Activated CD8-positive, alpha-beta memory T cell treated with anti-CD3 and anti-CD28 coated beads, Interleukin-2, amount 10 ng/mL, durations not matched to agents 7 days and 5 days (primary cell): Measurements from ENCODE around the gene MAP3K9. TPM values are rescaled to one million over a fixed set of nuclear protein-coding genes. Genes with fewer than 3 reads are reported as not detected.

Experiments
- ATAC-seq: fragments of 150-1000 bp; cut with Tn5 transposase; one replicate; pipeline ENCODE4 v1.10.0; 2021; ENCODE audit warnings: moderate library complexity
- CTCF ChIA-PET: fragments of 350-600 bp; sonication (Branson Sonifier 250); formaldehyde crosslinking; loops from one replicate; lab custom pipeline; 2021; ENCODE audit warnings: antibody characterized with exemption; lab: Charles Lee
- DNase-seq: peaks from one replicate; pipeline ENCODE4 v3.0.0-alpha.2; 2020
- H3K27ac Mint-ChIP-seq: one replicate; pipeline ENCODE4 v1.8.0; 2021; ENCODE audit warnings: mild to moderate bottlenecking, mixed read lengths
- H3K27me3 Mint-ChIP-seq: one replicate; pipeline ENCODE4 v1.8.0; 2021; ENCODE audit warnings: mixed read lengths
- H3K36me3 Mint-ChIP-seq: one replicate; pipeline ENCODE4 v1.8.0; 2021; ENCODE audit warnings: mild to moderate bottlenecking, mixed read lengths
- H3K4me1 Mint-ChIP-seq: one replicate; pipeline ENCODE4 v1.8.0; 2021; ENCODE audit warnings: mixed read lengths
- H3K4me3 Mint-ChIP-seq: one replicate; pipeline ENCODE4 v1.8.0; 2021; ENCODE audit warnings: mild to moderate bottlenecking, moderate library complexity, mixed read lengths
- H3K9me3 Mint-ChIP-seq: one replicate; pipeline ENCODE4 v1.8.0; 2022; ENCODE audit warnings: low read depth, mixed read lengths
- total RNA-seq, 2 experiments: library from RNA; stranded (reverse); gene quantifications; one replicate each; pipeline ENCODE4 v1.2.3, GENCODE V29; 2021

MAP3K9 gene
- total RNA-seq, 2 experiments from 2014 or later, result 6.0 to 6.5 TPM

DNA sequence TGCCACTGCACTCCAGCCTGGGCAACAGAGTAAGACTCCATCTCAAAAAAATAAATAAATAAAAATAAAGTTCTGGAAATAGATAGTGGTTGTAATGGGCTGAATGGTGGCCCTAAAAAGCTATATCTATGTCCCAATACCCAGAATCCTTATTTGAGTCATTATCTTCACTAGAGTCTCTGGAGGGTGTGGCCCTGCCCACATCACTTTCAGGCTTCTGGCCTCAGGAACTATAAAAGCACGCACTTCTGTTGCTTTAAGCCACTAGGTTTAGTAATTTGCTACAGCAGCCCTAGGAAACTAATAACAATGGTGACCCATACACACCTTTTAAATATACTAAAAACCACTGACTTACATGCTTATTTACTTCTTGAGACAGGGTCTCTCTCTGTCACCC, 49.9 kb downstream of the MAP3K9 start:
- Mint-ChIP-seq H3K27me3 (no peaks in the 10 kb centered on the region), H3K36me3 (peaks cover 8% of the 10 kb centered on the region), H3K27ac (no peak overlapping the region), H3K9me3 (no peaks in the 10 kb centered on the region), H3K4me1 (peaks cover 1% of the 10 kb centered on the region), H3K4me3 (no peak overlapping the region)
- DNase-seq (no peak), ATAC-seq (no peak)
- CTCF ChIA-PET, result no interaction called here

DNA sequence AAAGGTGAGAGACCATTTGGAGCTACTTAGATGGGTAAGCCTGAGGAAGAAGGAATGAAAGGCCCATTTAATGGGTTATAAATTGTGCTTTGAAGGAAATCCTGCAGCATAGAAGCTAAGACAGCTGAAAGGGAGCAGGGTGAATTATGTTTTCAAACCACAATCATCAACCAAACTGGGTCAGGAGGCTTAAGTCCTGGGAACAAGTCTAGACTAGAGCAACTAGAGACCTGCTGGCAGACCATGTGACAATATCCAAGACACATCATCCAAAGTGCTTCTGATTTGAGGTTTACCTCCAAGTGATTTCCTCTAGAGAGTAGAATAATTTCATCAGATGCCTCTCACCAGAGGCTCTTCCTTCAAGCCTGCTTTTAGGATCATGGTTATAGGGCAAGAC, 53.7 kb downstream of the MAP3K9 start:
- no peak overlapping the region for H3K27ac Mint-ChIP-seq
- peaks cover 1% of the 10 kb centered on the region for H3K4me1 Mint-ChIP-seq
- ATAC-seq (no peak), DNase-seq (no peak)
- H3K9me3 Mint-ChIP-seq, result no peaks in the 10 kb centered on the region
- CTCF ChIA-PET, result no interaction called here
- H3K27me3 Mint-ChIP-seq, result no peaks in the 10 kb centered on the region
- H3K36me3 Mint-ChIP-seq, result peaks cover 6% of the 10 kb centered on the region
- no peak overlapping the region for H3K4me3 Mint-ChIP-seq

- Mint-ChIP-seq H3K9me3 (no peaks in the 10 kb centered on the region), H3K36me3 (peaks cover 4% of the 10 kb centered on the region), H3K27me3 (no peaks in the 10 kb centered on the region), H3K27ac (no peak overlapping the region), H3K4me1 (peaks cover 1% of the 10 kb centered on the region), H3K4me3 (no peak overlapping the region)
- ATAC-seq (no peak), DNase-seq (no peak)
- CTCF ChIA-PET, result no interaction called here
These were observed 54.3 kb downstream of the MAP3K9 start for GRCh38 chr14:70754991-70755390.

DNA sequence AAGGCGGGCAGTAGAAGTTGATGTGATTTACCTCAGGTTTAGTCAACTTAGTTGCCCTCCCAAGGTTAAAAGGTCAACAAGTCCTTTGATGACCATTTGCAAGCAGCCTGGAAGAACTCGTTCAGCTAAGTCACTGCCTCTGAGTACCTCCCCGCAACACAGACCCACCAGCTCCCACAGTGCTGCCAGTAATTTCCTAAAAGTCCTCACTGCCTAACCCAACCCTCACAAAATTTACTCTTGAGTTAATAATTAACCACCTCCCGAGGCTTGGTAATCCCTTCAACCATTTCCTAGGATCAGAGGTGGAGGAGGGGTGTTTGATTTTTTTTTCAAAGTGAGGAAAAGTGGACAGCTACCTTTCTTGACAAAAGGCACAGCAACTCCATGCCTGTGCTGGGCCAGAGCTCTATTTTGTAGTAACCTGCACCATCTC, 55.8 kb downstream of the MAP3K9 start:
- H3K4me1 Mint-ChIP-seq, result no peaks in the 10 kb centered on the region
- no peak overlapping the region for H3K27ac Mint-ChIP-seq
- peaks cover 4% of the 10 kb centered on the region for H3K36me3 Mint-ChIP-seq
- H3K4me3 Mint-ChIP-seq, result no peak overlapping the region
- H3K9me3 Mint-ChIP-seq, result no peaks in the 10 kb centered on the region
- DNase-seq (no peak), ATAC-seq (no peak)
- CTCF ChIA-PET, result interaction anchor here (1.2 kb wide), 1 partner anchor 9 kb away, joined by 3 read pairs; no protein-coding TSS in a partner anchor
- no peaks in the 10 kb centered on the region for H3K27me3 Mint-ChIP-seq

DNA sequence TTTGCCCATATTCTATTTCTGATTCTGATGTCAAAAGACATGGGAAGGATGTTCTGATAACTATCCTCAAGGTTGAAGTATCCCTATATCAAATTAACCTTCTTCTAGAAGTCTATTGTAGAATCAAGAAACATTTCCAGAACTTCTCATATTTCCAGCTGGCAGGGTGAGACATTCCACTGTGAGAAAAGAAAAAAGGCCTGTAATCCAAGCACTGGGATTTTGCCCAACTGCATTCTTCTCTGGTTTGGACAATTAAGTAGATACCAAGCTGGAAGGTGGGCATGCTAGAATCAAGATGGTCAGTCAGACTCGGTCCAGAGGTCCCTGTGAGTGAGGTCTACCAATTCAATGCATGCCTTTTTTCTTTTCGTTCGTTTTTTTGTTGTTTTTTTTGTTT, 60.9 kb downstream of the MAP3K9 start:
- no peak for DNase-seq
- Mint-ChIP-seq H3K27me3 (no peaks in the 10 kb centered on the region), H3K4me3 (no peak overlapping the region), H3K27ac (no peak overlapping the region), H3K9me3 (no peaks in the 10 kb centered on the region), H3K4me1 (no peaks in the 10 kb centered on the region), H3K36me3 (peaks cover 21% of the 10 kb centered on the region)
- CTCF ChIA-PET, result no interaction called here
- no peak for ATAC-seq

DNA sequence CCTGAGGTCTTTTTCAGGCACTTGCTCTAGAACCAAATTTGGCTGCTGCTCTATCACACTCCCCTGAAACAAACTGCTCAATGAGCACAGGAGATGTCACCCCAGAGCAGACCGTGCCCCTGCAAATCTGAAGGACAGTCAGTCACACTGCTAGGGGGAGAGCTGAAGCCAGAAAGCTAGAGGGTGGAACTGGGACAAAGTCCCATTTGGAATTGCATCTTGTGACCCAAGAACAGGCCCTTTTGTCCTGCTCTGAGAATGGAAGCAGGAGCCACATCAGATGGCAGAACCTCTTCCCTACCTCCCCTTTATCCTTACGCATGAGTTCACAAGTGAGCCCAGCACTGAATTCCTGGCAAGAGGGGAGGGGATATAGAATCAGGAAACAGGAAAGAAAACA, 64.7 kb downstream of the MAP3K9 start:
- no peak for ATAC-seq
- CTCF ChIA-PET, result interaction anchor here (1.5 kb wide), 1 partner anchor 9 kb away, joined by 3 read pairs; no protein-coding TSS in a partner anchor
- no peak for DNase-seq
- Mint-ChIP-seq H3K9me3 (no peaks in the 10 kb centered on the region), H3K4me3 (no peak overlapping the region), H3K27ac (no peak overlapping the region), H3K4me1 (no peaks in the 10 kb centered on the region), H3K27me3 (no peaks in the 10 kb centered on the region), H3K36me3 (peaks cover 19% of the 10 kb centered on the region)

DNA sequence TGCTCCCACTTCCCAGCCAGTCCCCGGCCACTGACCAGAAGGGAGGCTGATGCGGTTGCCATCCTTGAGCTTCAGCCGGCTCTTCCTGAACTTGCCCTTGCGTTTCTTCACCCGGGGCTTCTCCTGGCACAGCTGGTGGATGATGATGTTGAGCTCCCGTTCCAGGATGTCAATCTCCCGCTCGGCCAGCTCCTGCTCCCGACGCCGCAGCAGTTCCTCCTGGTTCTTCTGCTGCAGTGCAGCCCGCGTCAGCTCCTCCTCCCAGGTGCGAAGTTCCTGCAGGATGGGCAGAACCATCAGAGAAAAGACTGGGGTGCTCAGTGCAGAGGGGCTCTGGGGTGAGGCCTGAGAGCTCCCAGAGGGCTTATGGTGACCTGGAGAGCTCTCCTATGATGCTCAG, 67.0 kb downstream of the MAP3K9 start:
- CTCF ChIA-PET, result interaction anchor here (1.1 kb wide), 1 partner anchor 75 kb away, joined by 4 read pairs; no protein-coding TSS in a partner anchor
- DNase-seq (no peak), ATAC-seq (no peak)
- Mint-ChIP-seq H3K4me1 (no peaks in the 10 kb centered on the region), H3K9me3 (no peaks in the 10 kb centered on the region), H3K36me3 (peaks cover 10% of the 10 kb centered on the region), H3K27ac (no peak overlapping the region), H3K27me3 (no peaks in the 10 kb centered on the region), H3K4me3 (no peak overlapping the region)

DNA sequence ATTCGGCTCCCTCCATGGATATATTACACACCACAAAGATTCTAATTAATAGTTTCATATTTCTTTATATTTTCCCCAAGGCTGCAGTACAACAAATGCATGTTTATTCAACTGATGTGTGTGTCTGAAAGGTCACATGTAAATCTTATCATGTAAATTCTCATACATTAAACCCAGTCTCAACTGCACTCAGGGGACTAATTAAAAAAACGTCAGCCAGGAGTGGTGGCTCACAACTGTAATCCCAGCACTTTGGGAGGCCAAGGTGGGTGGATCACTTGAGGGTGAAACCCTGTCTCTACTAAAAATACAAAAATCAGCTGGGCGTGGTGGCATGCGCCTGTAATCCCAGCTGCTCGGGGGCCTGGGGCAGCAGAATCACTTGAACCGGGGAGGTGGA, 67.8 kb downstream of the MAP3K9 start:
- Mint-ChIP-seq H3K4me1 (no peaks in the 10 kb centered on the region), H3K27ac (no peak overlapping the region), H3K9me3 (no peaks in the 10 kb centered on the region), H3K4me3 (no peak overlapping the region), H3K27me3 (no peaks in the 10 kb centered on the region), H3K36me3 (peaks cover 5% of the 10 kb centered on the region)
- CTCF ChIA-PET, result interaction anchor here (1.1 kb wide), 1 partner anchor 76 kb away, joined by 4 read pairs; no protein-coding TSS in a partner anchor
- no peak for ATAC-seq
- no peak for DNase-seq

DNA sequence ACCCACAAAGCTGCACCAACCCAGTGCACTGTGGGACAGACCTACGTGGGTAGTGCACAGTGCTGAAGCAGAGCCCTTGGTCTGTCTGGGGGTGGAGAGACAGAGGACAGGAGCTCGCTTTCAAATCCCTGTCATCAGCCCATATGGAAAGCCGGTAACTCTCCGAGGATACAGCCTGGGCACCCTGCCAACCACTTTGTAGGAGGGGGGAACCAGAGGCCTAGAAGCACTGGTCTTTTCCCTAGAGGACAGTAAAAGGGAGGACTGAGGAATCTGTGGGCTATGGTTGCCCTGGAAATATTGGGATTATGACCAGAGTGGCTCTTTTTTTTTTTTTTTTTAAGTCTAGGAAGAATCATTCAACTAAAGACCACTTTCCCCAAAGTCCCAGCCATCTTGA, 74.3 kb downstream of the MAP3K9 start:
- Mint-ChIP-seq H3K36me3 (peaks cover 3% of the 10 kb centered on the region), H3K4me3 (no peak overlapping the region), H3K4me1 (no peaks in the 10 kb centered on the region), H3K27me3 (no peaks in the 10 kb centered on the region), H3K9me3 (no peaks in the 10 kb centered on the region), H3K27ac (no peak overlapping the region)
- CTCF ChIA-PET, result interaction anchor here (0.7 to 0.8 kb wide), 2 partner anchors 16 to 60 kb away, joined by 3 read pairs; no protein-coding TSS in a partner anchor
- no peak for ATAC-seq
- DNase-seq, result no peak

- H3K9me3 Mint-ChIP-seq, result no peaks in the 10 kb centered on the region
- DNase-seq (no peak), ATAC-seq (no peak)
- H3K27me3 Mint-ChIP-seq, result no peaks in the 10 kb centered on the region
- no peak overlapping the region for H3K4me3 Mint-ChIP-seq
- no peak overlapping the region for H3K27ac Mint-ChIP-seq
- CTCF ChIA-PET, result no interaction called here
- no peaks in the 10 kb centered on the region for H3K4me1 Mint-ChIP-seq
- H3K36me3 Mint-ChIP-seq, result peaks cover 2% of the 10 kb centered on the region
These were observed 77.7 kb downstream of the MAP3K9 start for GRCh38 chr14:70731447-70732239.

- ATAC-seq (no peak), DNase-seq (no peak)
- no peak overlapping the region for H3K27ac Mint-ChIP-seq
- H3K27me3 Mint-ChIP-seq, result no peaks in the 10 kb centered on the region
- H3K4me1 Mint-ChIP-seq, result no peaks in the 10 kb centered on the region
- CTCF ChIA-PET, result no interaction called here
- H3K9me3 Mint-ChIP-seq, result no peaks in the 10 kb centered on the region
- peaks cover 2% of the 10 kb centered on the region for H3K36me3 Mint-ChIP-seq
- H3K4me3 Mint-ChIP-seq, result no peak overlapping the region
These were observed 78.9 kb downstream of the MAP3K9 start for GRCh38 chr14:70730393-70730792.

DNA sequence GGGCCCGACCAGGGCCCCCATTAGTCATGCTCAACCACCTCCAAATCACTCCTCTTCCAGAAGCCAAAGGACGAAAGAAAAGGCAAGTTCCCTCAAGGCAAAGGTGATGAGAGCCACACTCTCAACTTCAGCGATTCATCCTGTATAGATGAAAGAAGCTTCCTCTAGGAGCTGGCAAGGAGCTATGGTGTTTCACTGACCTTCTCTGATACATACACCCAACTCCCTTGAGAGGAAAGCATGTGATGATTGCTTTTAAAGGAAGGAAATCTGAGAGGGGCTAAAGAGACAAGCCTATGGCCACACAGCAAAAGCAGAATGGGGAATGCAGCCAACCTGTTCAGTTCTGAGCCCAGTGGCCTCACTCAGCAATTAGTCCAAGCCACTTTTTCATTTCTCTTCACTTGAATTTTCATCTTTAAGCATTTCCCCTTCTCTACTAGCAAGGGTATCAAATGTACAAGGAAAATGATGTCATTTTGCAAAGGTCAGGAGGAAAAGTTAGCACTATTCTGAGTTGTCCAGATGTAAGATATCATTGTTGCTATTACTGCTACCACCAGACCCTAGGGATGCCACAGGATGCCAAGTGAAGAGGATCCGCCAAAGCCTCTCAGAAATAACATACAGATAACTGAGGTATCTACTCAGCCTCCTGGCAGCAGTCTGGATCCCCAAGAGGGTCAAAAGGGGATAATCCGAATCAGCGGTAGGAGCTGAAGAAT, 82.5 kb downstream of the MAP3K9 start:
- CTCF ChIA-PET, result no interaction called here
- no peaks in the 10 kb centered on the region for H3K9me3 Mint-ChIP-seq
- H3K4me1 Mint-ChIP-seq, result no peaks in the 10 kb centered on the region
- H3K27me3 Mint-ChIP-seq, result no peaks in the 10 kb centered on the region
- H3K27ac Mint-ChIP-seq, result no peak overlapping the region
- no peak overlapping the region for H3K4me3 Mint-ChIP-seq
- no peak for ATAC-seq
- DNase-seq, result no peak
- H3K36me3 Mint-ChIP-seq, result no peaks in the 10 kb centered on the region

DNA sequence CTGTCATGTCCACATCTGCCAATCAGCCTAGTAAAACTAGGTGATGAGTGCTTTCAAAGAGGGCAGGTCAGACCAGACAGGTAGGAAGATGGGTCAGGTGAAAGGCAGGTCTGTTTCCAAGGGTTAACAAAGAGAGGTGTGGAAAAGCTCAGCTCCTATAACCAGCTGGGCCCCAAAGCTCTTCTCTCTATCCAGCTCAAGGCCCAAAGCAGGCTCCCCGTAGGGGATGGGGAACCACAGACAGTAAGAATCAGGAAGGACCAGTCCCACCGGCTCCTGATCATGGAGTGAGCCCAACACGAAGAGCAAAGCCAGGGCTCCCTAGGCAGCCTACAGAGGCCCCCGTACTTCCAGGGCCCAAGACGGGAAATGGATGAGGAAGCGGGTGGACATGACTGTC, 84.4 kb downstream of the MAP3K9 start:
- Mint-ChIP-seq H3K36me3 (no peaks in the 10 kb centered on the region), H3K4me3 (no peak overlapping the region), H3K27me3 (no peaks in the 10 kb centered on the region), H3K27ac (no peak overlapping the region), H3K4me1 (no peaks in the 10 kb centered on the region), H3K9me3 (no peaks in the 10 kb centered on the region)
- ATAC-seq (no peak), DNase-seq (no peak)
- CTCF ChIA-PET, result no interaction called here

- CTCF ChIA-PET, result no interaction called here
- H3K27ac Mint-ChIP-seq, result no peak overlapping the region
- H3K4me3 Mint-ChIP-seq, result no peak overlapping the region
- DNase-seq (no peak), ATAC-seq (no peak)
- no peaks in the 10 kb centered on the region for H3K36me3 Mint-ChIP-seq
- H3K9me3 Mint-ChIP-seq, result no peaks in the 10 kb centered on the region
- H3K4me1 Mint-ChIP-seq, result no peaks in the 10 kb centered on the region
- no peaks in the 10 kb centered on the region for H3K27me3 Mint-ChIP-seq
These were observed 85.2 kb downstream of the MAP3K9 start for GRCh38 chr14:70724110-70724509.
